PC-9 (cell line): ENCODE results near the gene LMO7. TPM values are rescaled to one million over a fixed set of nuclear protein-coding genes. Genes with fewer than 3 reads are reported as not detected.

ENCODE experiments used
- BruUV-seq: library from RNA; stranded (reverse); fragments of 400-500 nt; replicated peaks from 2 replicates; lab custom pipeline; 2021; lab: Mats Ljungman, UMichigan
- CTCF ChIA-PET: fragments of 300-600 bp; sonication (Branson Sonifier 250); formaldehyde crosslinking; loops from one replicate; lab custom pipeline; 2022; ENCODE audit warnings: antibody characterized with exemption; lab: Charles Lee
- POLR2A ChIA-PET: fragments of 300-600 bp; sonication (Branson Sonifier 250); formaldehyde crosslinking; loops from one replicate; lab custom pipeline; 2022; ENCODE audit warnings: antibody characterized with exemption; ENCODE audit not compliant: unreplicated experiment; lab: Charles Lee
- DNase-seq, 2 experiments: peaks; one replicate each; pipeline versions ENCODE4 v3.0.0 to v3.0.0-alpha.2; 2015 to 2022; ENCODE audit warnings: mixed read lengths in 1 of 2
- H2AFZ ChIP-seq: fragments of 200-600 bp; sonication (generic); 2 replicates; pipeline ENCODE4 v1.8.1; 2017; ENCODE audit warnings: antibody characterized with exemption
- H3F3A ChIP-seq: fragments of 200-600 bp; sonication (generic); 2 replicates; pipeline ENCODE4 v1.8.1; 2017; ENCODE audit warnings: antibody characterized with exemption, mild to moderate bottlenecking, low read depth; ENCODE audit not compliant: insufficient read depth
- H3K27ac ChIP-seq: fragments of 200-600 bp; sonication (generic); 2 replicates; pipeline ENCODE4 v1.6.1; 2016; ENCODE audit warnings: mixed run types
- H3K27me3 ChIP-seq: fragments of 200-600 bp; sonication (generic); 2 replicates; pipeline ENCODE4 v1.6.1; 2016; ENCODE audit warnings: low read depth, mixed run types; ENCODE audit not compliant: insufficient read depth
- H3K36me3 ChIP-seq: fragments of 200-600 bp; sonication (generic); 2 replicates; pipeline ENCODE4 v1.6.1; 2016; ENCODE audit warnings: low read depth, mixed run types
- H3K4me1 ChIP-seq: fragments of 200-600 bp; sonication (generic); replicated peaks from 2 replicates; pipeline ENCODE4 v1.6.1; 2016; ENCODE audit warnings: mixed run types; ENCODE audit not compliant: insufficient read depth
- H3K4me2 ChIP-seq: fragments of 200-600 bp; sonication (generic); 2 replicates; pipeline ENCODE4 v1.6.1; 2017; ENCODE audit warnings: mixed run types
- H3K4me3 ChIP-seq: fragments of 200-600 bp; sonication (generic); 2 replicates; pipeline ENCODE4 v1.6.1; 2016; ENCODE audit warnings: mixed run types
- H3K79me2 ChIP-seq: fragments of 200-600 bp; sonication (generic); 2 replicates; pipeline ENCODE4 v1.6.1; 2017; ENCODE audit warnings: low read depth, mixed run types
- H3K9me2 ChIP-seq: fragments of 200-600 bp; sonication (generic); 2 replicates; pipeline ENCODE4 v1.8.1; 2017; ENCODE audit warnings: mild to moderate bottlenecking; ENCODE audit not compliant: insufficient read depth
- H3K9me3 ChIP-seq: fragments of 200-600 bp; sonication (generic); 2 replicates; pipeline ENCODE4 v1.8.1; 2016; ENCODE audit warnings: low read depth; ENCODE audit not compliant: insufficient read depth
- H4K20me1 ChIP-seq: fragments of 200-600 bp; sonication (generic); 2 replicates; pipeline ENCODE4 v1.8.1; 2017; ENCODE audit not compliant: insufficient read depth
- CTCF ChIP-seq: fragments of 200-600 bp; sonication (generic); conservative IDR thresholded peaks from 2 replicates; pipeline ENCODE4 v1.6.1; 2017; ENCODE audit warnings: mixed run types, antibody characterized with exemption, mild to moderate bottlenecking, moderate library complexity
- EZH2 ChIP-seq: fragments of 200-600 bp; sonication (generic); IDR thresholded peaks from 2 replicates; pipeline ENCODE4 v1.8.0; 2017; ENCODE audit warnings: antibody characterized with exemption, low read depth
- intact Hi-C: fragments of 100-400 bp; cut with micrococcal nuclease; formaldehyde crosslinking; loops from one replicate; pipeline ENCODE4 v1.10.0; 2022; ENCODE audit not compliant: unreplicated experiment
- total RNA-seq: library from RNA; stranded (reverse); gene quantifications from 2 replicates; pipeline ENCODE4 v1.2.3, GENCODE V29; 2021

The LMO7 gene
- total RNA-seq, 1 experiment from 2014 or later, result 93.0 TPM

GRCh38 chr13:75690607-75691006 lies 54.5 kb downstream of the LMO7 start:
- intact Hi-C loops, result no loop called here

GRCh38 chr13:75691183-75691582 lies 55.1 kb downstream of the LMO7 start:
- no peaks in the 10 kb centered on the region for H3K27me3 ChIP-seq
- 0 out of 2 replicates have a peak overlapping the region, but pooled peaks have one; percentile 6 for H3K4me3 ChIP-seq
- peaks cover 17% of the 10 kb centered on the region; the same call in 1 of the 2 replicates for H3F3A ChIP-seq
- TF ChIP-seq CTCF (no peak), EZH2 (no peak)
- intact Hi-C loops, result no loop called here
- H3K9me3 ChIP-seq, result no peaks in the 10 kb centered on the region
- no peaks in the 10 kb centered on the region for H3K36me3 ChIP-seq
- no peaks in the 10 kb centered on the region for H3K79me2 ChIP-seq
- peak in 1 of 2 experiments; percentile 92 for DNase-seq
- H3K27ac ChIP-seq, result peak overlapping the region; percentile 95
- BruUV-seq, result no TSS peak
- no peaks in the 10 kb centered on the region for H3K9me2 ChIP-seq
- POLR2A ChIA-PET, result no interaction called here
- peak overlapping the region; percentile 46; the same call in 1 of the 2 replicates for H2AFZ ChIP-seq
- H4K20me1 ChIP-seq, result no peaks in the 10 kb centered on the region
- CTCF ChIA-PET, result no interaction called here
- peak overlapping the region; percentile 59 for H3K4me2 ChIP-seq
- peaks cover 24% of the 10 kb centered on the region for H3K4me1 ChIP-seq

More at GRCh38 chr13:75690607-75691006, 54.5 kb downstream of the LMO7 start:
- Histone ChIP-seq H3K4me1 (peaks cover 24% of the 10 kb centered on the region), H3K9me2 (no peaks in the 10 kb centered on the region), H3K4me3 (no peak overlapping the region), H4K20me1 (no peaks in the 10 kb centered on the region), H3K27me3 (no peaks in the 10 kb centered on the region), H2AFZ (no peak overlapping the region), H3K4me2 (peak overlapping the region; percentile 59; the same call in 1 of the 2 replicates), H3K9me3 (no peaks in the 10 kb centered on the region), H3K36me3 (no peaks in the 10 kb centered on the region), H3K79me2 (no peaks in the 10 kb centered on the region), H3F3A (peaks cover 17% of the 10 kb centered on the region; the same call in 1 of the 2 replicates), H3K27ac (peak overlapping the region; percentile 95)
- BruUV-seq, result no TSS peak
- ChIA-PET CTCF (no interaction called here), POLR2A (no interaction called here)
- DNase-seq, result no peak
- TF ChIP-seq EZH2 (no peak), CTCF (no peak)

GRCh38 chr13:75693227-75693626 lies 57.1 kb downstream of the LMO7 start:
- H2AFZ ChIP-seq, result no peak overlapping the region
- peaks cover 17% of the 10 kb centered on the region; the same call in 1 of the 2 replicates for H3F3A ChIP-seq
- no peak for DNase-seq
- no peak overlapping the region for H3K4me3 ChIP-seq
- H3K4me1 ChIP-seq, result peaks cover 24% of the 10 kb centered on the region
- intact Hi-C loops, result no loop called here
- no TSS peak for BruUV-seq
- no peaks in the 10 kb centered on the region for H3K79me2 ChIP-seq
- no peak overlapping the region for H3K4me2 ChIP-seq
- CTCF ChIA-PET, result no interaction called here
- no peaks in the 10 kb centered on the region for H3K27me3 ChIP-seq
- peaks cover 8% of the 10 kb centered on the region for H3K9me3 ChIP-seq
- no peaks in the 10 kb centered on the region for H4K20me1 ChIP-seq
- no peak overlapping the region for H3K27ac ChIP-seq
- no peaks in the 10 kb centered on the region for H3K36me3 ChIP-seq
- TF ChIP-seq CTCF (no peak), EZH2 (no peak)
- POLR2A ChIA-PET, result no interaction called here
- H3K9me2 ChIP-seq, result no peaks in the 10 kb centered on the region
